ENCODE results near the gene LRP1. TPM values are rescaled to one million over a fixed set of nuclear protein-coding genes. Genes with fewer than 3 reads are reported as not detected.

LRP1 gene
- polyA plus RNA-seq, 1 donor (not counting 4 experiments of a cell fraction or from before 2014, with no cell fraction given): 4.9 TPM

DNA sequence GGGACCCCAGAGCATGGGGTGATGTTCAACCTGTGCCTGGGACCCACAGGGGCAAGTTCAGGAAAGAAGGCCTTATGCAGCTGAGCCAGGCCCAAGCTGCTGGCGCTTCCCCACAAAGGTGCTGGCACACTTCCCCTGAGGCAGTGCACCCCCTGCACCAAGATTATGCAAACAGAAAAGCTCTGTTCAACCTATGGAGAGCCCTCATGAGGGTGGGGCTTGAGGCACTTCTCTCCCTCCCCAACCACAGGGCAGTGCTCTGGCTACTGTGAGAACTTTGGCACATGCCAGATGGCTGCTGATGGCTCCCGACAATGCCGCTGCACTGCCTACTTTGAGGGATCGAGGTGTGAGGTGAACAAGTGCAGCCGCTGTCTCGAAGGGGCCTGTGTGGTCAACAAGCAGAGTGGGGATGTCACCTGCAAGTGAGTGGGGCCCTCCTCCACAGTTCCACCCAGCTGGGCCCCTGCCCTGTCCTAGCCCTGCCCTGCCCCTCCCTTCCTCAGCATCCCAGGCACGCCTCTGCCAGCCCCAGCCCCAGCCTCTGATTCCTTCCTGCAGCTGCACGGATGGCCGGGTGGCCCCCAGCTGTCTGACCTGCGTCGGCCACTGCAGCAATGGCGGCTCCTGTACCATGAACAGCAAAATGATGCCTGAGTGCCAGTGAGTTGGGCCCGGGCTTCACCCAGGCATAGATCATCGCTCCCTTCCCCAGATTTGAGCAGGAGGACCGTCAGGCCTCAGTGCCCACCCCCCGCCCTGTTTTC is 82.8 kb downstream of the LRP1 start:
- Histone ChIP-seq H3K9ac (ENCODE audit: control insufficient read depth, extremely low read depth, insufficient read depth, low read length) (no peak overlapping the region), H3K4me3 (ENCODE audit: control insufficient read depth in 2 of 3, extremely low read depth in 1 of 3, insufficient read depth in 2 of 3, low read depth in 1 of 3, low read length in 3 of 3) (no peak overlapping the region), H3K4me2 (ENCODE audit: control insufficient read depth, extremely low read depth, insufficient read depth, low read depth, low read length) (no peak overlapping the region), H2AFZ (ENCODE audit: control insufficient read depth, low read length) (no peak overlapping the region), H3K9me3 (ENCODE audit: control insufficient read depth, low read depth, low read length) (no peaks in the 10 kb centered on the region), H4K20me1 (ENCODE audit: control insufficient read depth, extremely low read depth, insufficient read depth, low read length) (no peaks in the 10 kb centered on the region), H3K27me3 (ENCODE audit: control insufficient read depth, extremely low read depth, insufficient read depth, low read length) (peaks cover 16% of the 10 kb centered on the region), H3K79me2 (ENCODE audit: control insufficient read depth, insufficient read depth, low read length) (no peaks in the 10 kb centered on the region), H3K27ac (ENCODE audit: control insufficient read depth, insufficient read depth, low read length) (no peak overlapping the region), H3K4me1 (ENCODE audit: control insufficient read depth, extremely low read depth, insufficient read depth, low read length) (peaks cover 17% of the 10 kb centered on the region), H3K36me3 (ENCODE audit: control insufficient read depth in 2 of 2, extremely low read depth in 1 of 2, insufficient read depth in 2 of 2, low read length in 2 of 2) (peaks cover 0 to 13% of the 10 kb centered on the region in 2 experiments), H3K9me1 (ENCODE audit: control insufficient read depth, extremely low read depth, insufficient read depth, low read length) (no peaks in the 10 kb centered on the region)
- no peak for FAIRE-seq
- no peak for DNase-seq (ENCODE audit: low read depth, low spot score)
- TF ChIP-seq EZH2 (IDR thresholded peaks at IDR 0.05; ENCODE audit: low read length): no peak
- TF ChIP-seq, protein P1, sequence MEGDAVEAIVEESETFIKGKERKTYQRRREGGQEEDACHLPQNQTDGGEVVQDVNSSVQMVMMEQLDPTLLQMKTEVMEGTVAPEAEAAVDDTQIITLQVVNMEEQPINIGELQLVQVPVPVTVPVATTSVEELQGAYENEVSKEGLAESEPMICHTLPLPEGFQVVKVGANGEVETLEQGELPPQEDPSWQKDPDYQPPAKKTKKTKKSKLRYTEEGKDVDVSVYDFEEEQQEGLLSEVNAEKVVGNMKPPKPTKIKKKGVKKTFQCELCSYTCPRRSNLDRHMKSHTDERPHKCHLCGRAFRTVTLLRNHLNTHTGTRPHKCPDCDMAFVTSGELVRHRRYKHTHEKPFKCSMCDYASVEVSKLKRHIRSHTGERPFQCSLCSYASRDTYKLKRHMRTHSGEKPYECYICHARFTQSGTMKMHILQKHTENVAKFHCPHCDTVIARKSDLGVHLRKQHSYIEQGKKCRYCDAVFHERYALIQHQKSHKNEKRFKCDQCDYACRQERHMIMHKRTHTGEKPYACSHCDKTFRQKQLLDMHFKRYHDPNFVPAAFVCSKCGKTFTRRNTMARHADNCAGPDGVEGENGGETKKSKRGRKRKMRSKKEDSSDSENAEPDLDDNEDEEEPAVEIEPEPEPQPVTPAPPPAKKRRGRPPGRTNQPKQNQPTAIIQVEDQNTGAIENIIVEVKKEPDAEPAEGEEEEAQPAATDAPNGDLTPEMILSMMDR (optimal IDR thresholded peaks at IDR 0.05 in 1 of 3, IDR thresholded peaks at IDR 0.05 in 1 of 3, conservative IDR thresholded peaks at IDR 0.05 in 1 of 3; ENCODE audit: extremely low read depth in 1 of 3, insufficient read depth in 2 of 3, low read length in 3 of 3): no peak
- dilution Hi-C loops (cut with MboI; ENCODE audit: extremely low pct_ligation_motif_present, low sequenced_read_pairs): no loop called here

DNA sequence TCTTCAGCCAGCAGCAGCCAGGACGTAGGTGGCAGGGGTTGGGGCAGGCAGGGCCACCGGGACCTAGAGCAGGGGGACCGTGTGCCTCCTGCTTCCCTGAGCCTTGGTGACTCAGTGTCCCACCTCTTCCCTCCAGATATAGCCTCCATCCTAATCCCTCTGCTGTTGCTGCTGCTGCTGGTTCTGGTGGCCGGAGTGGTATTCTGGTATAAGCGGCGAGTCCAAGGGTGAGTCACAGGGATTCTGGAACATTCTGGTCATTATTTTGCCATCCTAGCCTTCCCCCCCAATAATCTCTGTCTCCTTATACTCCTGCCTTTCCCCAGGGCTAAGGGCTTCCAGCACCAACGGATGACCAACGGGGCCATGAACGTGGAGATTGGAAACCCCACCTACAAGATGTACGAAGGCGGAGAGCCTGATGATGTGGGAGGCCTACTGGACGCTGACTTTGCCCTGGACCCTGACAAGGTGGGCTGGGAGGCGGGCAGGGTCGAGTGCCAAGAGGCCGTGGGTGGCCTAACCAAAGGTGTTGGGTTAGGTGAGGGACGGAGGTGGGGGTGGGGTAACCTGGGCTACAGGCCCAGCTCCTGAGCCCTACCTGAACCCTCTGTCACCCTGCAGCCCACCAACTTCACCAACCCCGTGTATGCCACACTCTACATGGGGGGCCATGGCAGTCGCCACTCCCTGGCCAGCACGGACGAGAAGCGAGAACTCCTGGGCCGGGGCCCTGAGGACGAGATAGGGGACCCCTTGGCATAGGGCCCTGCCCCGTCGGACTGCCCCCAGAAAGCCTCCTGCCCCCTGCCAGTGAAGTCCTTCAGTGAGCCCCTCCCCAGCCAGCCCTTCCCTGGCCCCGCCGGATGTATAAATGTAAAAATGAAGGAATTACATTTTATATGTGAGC is 83.8 kb downstream of the LRP1 start:
- dilution Hi-C loops (cut with MboI; ENCODE audit: extremely low pct_ligation_motif_present, low sequenced_read_pairs): no loop called here
- no peaks in the 10 kb centered on the region for H4K20me1 ChIP-seq (ENCODE audit: control insufficient read depth, extremely low read depth, insufficient read depth, low read length)
- DNase-seq (ENCODE audit: low read depth, low spot score) (no peak), FAIRE-seq (no peak)
- TF ChIP-seq EZH2 (IDR thresholded peaks at IDR 0.05; ENCODE audit: low read length): no peak
- TF ChIP-seq, protein P1 (optimal IDR thresholded peaks at IDR 0.05 in 1 of 3, IDR thresholded peaks at IDR 0.05 in 1 of 3, conservative IDR thresholded peaks at IDR 0.05 in 1 of 3; ENCODE audit: extremely low read depth in 1 of 3, insufficient read depth in 2 of 3, low read length in 3 of 3): no peak
- H3K4me3 ChIP-seq (ENCODE audit: control insufficient read depth in 2 of 3, extremely low read depth in 1 of 3, insufficient read depth in 2 of 3, low read depth in 1 of 3, low read length in 3 of 3): no peak overlapping the region
- no peaks in the 10 kb centered on the region for H3K79me2 ChIP-seq (ENCODE audit: control insufficient read depth, insufficient read depth, low read length)
- no peak overlapping the region for H3K9ac ChIP-seq (ENCODE audit: control insufficient read depth, extremely low read depth, insufficient read depth, low read length)
- H3K27ac ChIP-seq (ENCODE audit: control insufficient read depth, insufficient read depth, low read length): no peak overlapping the region
- no peak overlapping the region for H2AFZ ChIP-seq (ENCODE audit: control insufficient read depth, low read length)
- H3K4me2 ChIP-seq (ENCODE audit: control insufficient read depth, extremely low read depth, insufficient read depth, low read depth, low read length): no peak overlapping the region
- peaks cover 21% of the 10 kb centered on the region for H3K27me3 ChIP-seq (ENCODE audit: control insufficient read depth, extremely low read depth, insufficient read depth, low read length)
- peaks cover 19% of the 10 kb centered on the region for H3K4me1 ChIP-seq (ENCODE audit: control insufficient read depth, extremely low read depth, insufficient read depth, low read length)
- peaks cover 0 to 7% of the 10 kb centered on the region in 2 experiments for H3K36me3 ChIP-seq (ENCODE audit: control insufficient read depth in 2 of 2, extremely low read depth in 1 of 2, insufficient read depth in 2 of 2, low read length in 2 of 2)
- no peaks in the 10 kb centered on the region for H3K9me3 ChIP-seq (ENCODE audit: control insufficient read depth, low read depth, low read length)
- no peaks in the 10 kb centered on the region for H3K9me1 ChIP-seq (ENCODE audit: control insufficient read depth, extremely low read depth, insufficient read depth, low read length)
